KMS-11 (cell line): ENCODE results near the gene FRMPD4.

ENCODE experiments used
- H2AFZ ChIP-seq: fragments of 200-600 bp; sonication (generic); 2 replicates; pipeline ENCODE4 v1.6.1; 2016; ENCODE audit warnings: antibody characterized with exemption, mixed run types, low read depth
- H3K27ac ChIP-seq: fragments of 200-600 bp; sonication (generic); 2 replicates; pipeline ENCODE4 v1.6.1; 2016; ENCODE audit warnings: mild to moderate bottlenecking, mixed run types
- H3K27me3 ChIP-seq: fragments of 200-600 bp; sonication (generic); 2 replicates; pipeline ENCODE4 v1.6.1; 2017; ENCODE audit warnings: mild to moderate bottlenecking, low read depth, mixed run types, moderate library complexity; ENCODE audit not compliant: insufficient read depth
- H3K36me3 ChIP-seq: fragments of 200-600 bp; sonication (generic); 2 replicates; pipeline ENCODE4 v1.6.1; 2017; ENCODE audit warnings: mild to moderate bottlenecking, mixed run types; ENCODE audit not compliant: insufficient read depth
- H3K4me1 ChIP-seq: fragments of 200-600 bp; sonication (generic); 2 replicates; pipeline ENCODE4 v1.6.1; 2016; ENCODE audit warnings: mild to moderate bottlenecking, low read depth, mixed run types; ENCODE audit not compliant: poor library complexity, severe bottlenecking
- H3K4me2 ChIP-seq: fragments of 200-600 bp; sonication (generic); 2 replicates; pipeline ENCODE4 v1.7.0; 2016; ENCODE audit warnings: mild to moderate bottlenecking, mixed run types
- H3K4me3 ChIP-seq: fragments of 200-600 bp; sonication (generic); IDR thresholded peaks from 2 replicates; pipeline ENCODE4 v1.6.1; 2017; ENCODE audit warnings: low read depth, low read length, mixed read lengths; ENCODE audit not compliant: insufficient read depth
- H3K79me2 ChIP-seq: fragments of 200-600 bp; sonication (generic); 2 replicates; pipeline ENCODE4 v1.6.1; 2016; ENCODE audit warnings: low read depth, mixed run types; ENCODE audit not compliant: insufficient read depth
- H3K9ac ChIP-seq: fragments of 200-600 bp; sonication (generic); 2 replicates; pipeline ENCODE4 v1.6.1; 2016; ENCODE audit warnings: mild to moderate bottlenecking, mixed run types
- H4K20me1 ChIP-seq: fragments of 200-600 bp; sonication (generic); 2 replicates; pipeline ENCODE4 v1.6.1; 2016; ENCODE audit warnings: mild to moderate bottlenecking, mixed run types; ENCODE audit not compliant: insufficient read depth
- CTCF ChIP-seq: fragments of 200-600 bp; sonication (generic); conservative IDR thresholded peaks from 2 replicates; pipeline ENCODE4 v1.6.1; 2017; ENCODE audit warnings: low read depth, mild to moderate bottlenecking, antibody characterized with exemption, low read length, moderate library complexity, mixed read lengths

FRMPD4 gene

GRCh38 chrX:12685541-12685940 lies 547.3 kb downstream of the FRMPD4 start:
- Histone ChIP-seq H3K27me3 (no peaks in the 10 kb centered on the region), H3K36me3 (no peaks in the 10 kb centered on the region), H3K4me1 (no peaks in the 10 kb centered on the region), H3K4me3 (no peak overlapping the region), H3K4me2 (no peak overlapping the region), H4K20me1 (no peaks in the 10 kb centered on the region), H3K27ac (no peak overlapping the region), H2AFZ (no peak overlapping the region), H3K9ac (no peak overlapping the region), H3K79me2 (no peaks in the 10 kb centered on the region)
- no peak for TF ChIP-seq CTCF

GRCh38 chrX:12686331-12686730 lies 548.1 kb downstream of the FRMPD4 start:
- Histone ChIP-seq H3K4me3 (no peak overlapping the region), H3K4me1 (no peaks in the 10 kb centered on the region), H2AFZ (no peak overlapping the region), H3K27ac (no peak overlapping the region), H3K4me2 (no peak overlapping the region), H3K27me3 (no peaks in the 10 kb centered on the region), H3K79me2 (no peaks in the 10 kb centered on the region), H4K20me1 (no peaks in the 10 kb centered on the region), H3K9ac (no peak overlapping the region), H3K36me3 (no peaks in the 10 kb centered on the region)
- TF ChIP-seq CTCF, result no peak

- TF ChIP-seq CTCF, result no peak
- Histone ChIP-seq H3K9ac (no peak overlapping the region), H3K4me3 (no peak overlapping the region), H3K27me3 (no peaks in the 10 kb centered on the region), H3K27ac (no peak overlapping the region), H3K4me2 (no peak overlapping the region), H2AFZ (no peak overlapping the region), H3K36me3 (no peaks in the 10 kb centered on the region), H4K20me1 (no peaks in the 10 kb centered on the region), H3K4me1 (no peaks in the 10 kb centered on the region), H3K79me2 (no peaks in the 10 kb centered on the region)
Measured at GRCh38 chrX:12690646-12691045, 552.4 kb downstream of the FRMPD4 start.

GRCh38 chrX:12693754-12694153 lies 555.5 kb downstream of the FRMPD4 start:
- Histone ChIP-seq H2AFZ (no peak overlapping the region), H3K4me1 (no peaks in the 10 kb centered on the region), H3K36me3 (no peaks in the 10 kb centered on the region), H3K79me2 (no peaks in the 10 kb centered on the region), H3K27ac (no peak overlapping the region), H3K9ac (no peak overlapping the region), H4K20me1 (no peaks in the 10 kb centered on the region), H3K4me3 (no peak overlapping the region), H3K27me3 (no peaks in the 10 kb centered on the region), H3K4me2 (no peak overlapping the region)
- TF ChIP-seq CTCF, result no peak
